CD4-positive, alpha-beta memory T cell (primary cell): Measurements from ENCODE around the gene INCENP. TPM values are rescaled to one million over a fixed set of nuclear protein-coding genes. Genes with fewer than 3 reads are reported as not detected.

ENCODE experiments used
- CTCF ChIA-PET: fragments of 350-600 bp; sonication (Branson Sonifier 250); formaldehyde crosslinking; loops from one replicate; lab custom pipeline; 2021; ENCODE audit warnings: inconsistent platforms; ENCODE audit not compliant: partially characterized antibody; lab: Charles Lee
- POLR2A ChIA-PET: fragments of 350-600 bp; sonication (Branson Sonifier 250); formaldehyde crosslinking; loops from one replicate; lab custom pipeline; 2021; ENCODE audit not compliant: partially characterized antibody; lab: Charles Lee
- DNase-seq, 5 donors: peaks; one replicate each; pipeline versions ENCODE4 v3.0.0 to v3.0.0-alpha.2; 2020 to 2022; ENCODE audit warnings: mixed read lengths in 1 of 5
- H3K27ac ChIP-seq: one replicate; pipeline ENCODE4 v1.7.0; 2013; ENCODE audit warnings: low read depth, low read length
- H3K27me3 ChIP-seq: 2 replicates; pipeline ENCODE4 v1.7.0; 2013; ENCODE audit warnings: mild to moderate bottlenecking, low read length, moderate library complexity; ENCODE audit not compliant: insufficient read depth
- H3K36me3 ChIP-seq: 2 replicates; pipeline ENCODE4 v1.7.0; 2013; ENCODE audit warnings: mild to moderate bottlenecking, low read length, moderate library complexity; ENCODE audit not compliant: insufficient read depth
- H3K4me1 ChIP-seq: 2 replicates; pipeline ENCODE4 v1.7.0; 2013; ENCODE audit warnings: mild to moderate bottlenecking, low read length, moderate library complexity; ENCODE audit not compliant: insufficient read depth
- H3K4me3 ChIP-seq, 2 donors: one replicate each; pipeline ENCODE4 v1.7.0; 2013; ENCODE audit warnings: low read length in 2 of 2, mild to moderate bottlenecking in 1 of 2
- H3K9me3 ChIP-seq, 2 donors: one replicate each; pipeline ENCODE4 v1.7.0; 2013; ENCODE audit warnings: low read length in 2 of 2, control low read depth in 1 of 2; ENCODE audit not compliant: control insufficient read depth in 1 of 2
- H3K27ac Mint-ChIP-seq, 7 donors: one replicate each; pipeline ENCODE4 v1.8.0; 2020 to 2021; ENCODE audit warnings: mixed read lengths in 7 of 7, mild to moderate bottlenecking in 6 of 7, inconsistent platforms in 3 of 7, moderate library complexity in 3 of 7
- H3K27me3 Mint-ChIP-seq, 2 donors: one replicate each; pipeline ENCODE4 v1.8.0; 2020 to 2021; ENCODE audit warnings: mixed read lengths in 2 of 2
- H3K36me3 Mint-ChIP-seq, 2 donors: one replicate each; pipeline ENCODE4 v1.8.0; 2020 to 2021; ENCODE audit warnings: mixed read lengths in 2 of 2, inconsistent platforms in 1 of 2, mild to moderate bottlenecking in 1 of 2
- H3K4me1 Mint-ChIP-seq, 4 donors: one replicate each; pipeline ENCODE4 v1.8.0; 2020 to 2021; ENCODE audit warnings: mixed read lengths in 4 of 4, mild to moderate bottlenecking in 1 of 4
- H3K4me3 Mint-ChIP-seq, 8 donors: one replicate each; pipeline ENCODE4 v1.8.0; 2020 to 2021; ENCODE audit warnings: mixed read lengths in 8 of 8, mild to moderate bottlenecking in 7 of 8, moderate library complexity in 6 of 8, inconsistent platforms in 3 of 8
- H3K9me3 Mint-ChIP-seq, 8 donors: one replicate each; pipeline ENCODE4 v1.8.0; 2020 to 2021; ENCODE audit warnings: mixed read lengths in 8 of 8, mild to moderate bottlenecking in 5 of 8, inconsistent platforms in 3 of 8, moderate library complexity in 1 of 8
- intact Hi-C: fragments of 100-400 bp; cut with micrococcal nuclease; formaldehyde crosslinking; loops from one replicate; pipeline ENCODE4 v1.15.1; 2023
- polyA plus RNA-seq, 2 donors: library from polyadenylated mRNA; unstranded; fragments of 300-500 nt; fragmentation: Illumina TruSeq; gene quantifications; one replicate each; pipeline ENCODE4 v1.2.3, GENCODE V29; 2021
- total RNA-seq, 2 experiments: library from RNA; stranded (reverse); gene quantifications; one replicate each; pipeline ENCODE4 v1.2.3, GENCODE V29; 2021

Gene INCENP
- total and polyA plus RNA-seq, 4 experiments from 2014 or later, result 2.7 to 32.1 (median 28.4) TPM; not detected in 1

GRCh38 chr11:62120431-62120830 lies 3.4 kb upstream of the INCENP start:
- Histone ChIP-seq H3K27ac (no peak overlapping the region), H3K36me3 (no peaks in the 10 kb centered on the region), H3K4me3 (no peak overlapping the region), H3K4me1 (peaks cover 19% of the 10 kb centered on the region), H3K9me3 (no peaks in the 10 kb centered on the region), H3K27me3 (no peaks in the 10 kb centered on the region)
- CTCF ChIA-PET, result interaction anchor here (3.9 kb wide), 1 partner anchor 12 kb away, joined by 22 read pairs; no protein-coding TSS in a partner anchor
- Mint-ChIP-seq H3K9me3 (peaks cover 0 to 12% (median 5%) of the 10 kb centered on the region in 8 donors), H3K27me3 (peaks cover 0 to 2% of the 10 kb centered on the region in 2 donors), H3K27ac (no peak overlapping the region), H3K4me1 (peaks cover 10 to 23% (median 14%) of the 10 kb centered on the region in 4 donors), H3K4me3 (no peak overlapping the region), H3K36me3 (peaks cover 0 to 8% of the 10 kb centered on the region in 2 donors)
- intact Hi-C loops, result loop anchor here (5.0 kb wide), 1 partner anchor 538 kb away; the partner anchor contains the start of gene SYT7
- no peak for DNase-seq
- POLR2A ChIA-PET, result no interaction called here

DNA sequence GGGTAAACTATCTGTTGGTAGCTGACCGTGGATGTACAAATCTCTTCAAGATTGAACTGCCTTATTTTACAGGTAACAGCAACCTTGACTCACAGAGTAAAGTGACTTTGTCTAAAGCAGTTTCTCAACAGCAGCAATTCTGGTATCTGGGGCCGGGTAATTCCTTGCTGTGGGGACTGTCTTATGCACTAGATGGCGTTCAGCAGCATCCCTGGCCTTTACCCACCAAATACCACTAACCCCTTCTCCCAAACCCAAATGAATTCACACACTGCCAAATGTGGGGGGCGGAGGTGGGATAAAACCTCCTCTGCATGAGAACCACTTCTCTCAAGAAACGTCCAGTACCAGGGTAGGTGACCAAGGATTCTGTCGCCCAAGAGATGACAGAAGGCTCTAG lies 1.7 kb upstream of the INCENP start:
- H3K9me3 ChIP-seq, result no peaks in the 10 kb centered on the region
- ChIA-PET CTCF (interaction anchor here (2.8 kb wide), 1 partner anchor 13 kb away, joined by 9 read pairs; no protein-coding TSS in a partner anchor), POLR2A (no interaction called here)
- intact Hi-C loops, result loop anchor here (5.0 kb wide), 1 partner anchor 540 kb away; the partner anchor contains the start of gene SYT7
- Mint-ChIP-seq H3K36me3 (peaks cover 0 to 8% of the 10 kb centered on the region in 2 donors), H3K27me3 (peaks cover 0 to 2% of the 10 kb centered on the region in 2 donors), H3K4me3 (no peak overlapping the region), H3K27ac (no peak overlapping the region), H3K4me1 (peaks cover 13 to 34% (median 23%) of the 10 kb centered on the region in 4 donors), H3K9me3 (peaks cover 0 to 1% (median 0%) of the 10 kb centered on the region in 8 donors)
- DNase-seq, result no peak
- no peak overlapping the region for H3K4me3 ChIP-seq
- no peak overlapping the region for H3K27ac ChIP-seq
- H3K27me3 ChIP-seq, result no peaks in the 10 kb centered on the region
- H3K36me3 ChIP-seq, result no peaks in the 10 kb centered on the region
- H3K4me1 ChIP-seq, result peaks cover 23% of the 10 kb centered on the region

- no peaks in the 10 kb centered on the region for H3K27me3 ChIP-seq
- peaks cover 23% of the 10 kb centered on the region for H3K4me1 ChIP-seq
- Mint-ChIP-seq H3K36me3 (peaks cover 8 to 21% of the 10 kb centered on the region in 2 donors), H3K4me1 (peaks cover 17 to 44% (median 27%) of the 10 kb centered on the region in 4 donors), H3K4me3 (peak overlapping the region; percentile 93 to 98 (median 95)), H3K27me3 (peaks cover 0 to 2% of the 10 kb centered on the region in 2 donors), H3K9me3 (peaks cover 0 to under 1% (median 0%) of the 10 kb centered on the region in 8 donors), H3K27ac (peak overlapping the region; percentile 86 to 95 (median 92))
- peak in 2 of 5 donors; percentile 4 to 10 for DNase-seq
- H3K36me3 ChIP-seq, result peaks cover 2% of the 10 kb centered on the region
- H3K27ac ChIP-seq, result peak overlapping the region; percentile 82
- CTCF ChIA-PET, result interaction anchor here (1.2 to 2.8 kb wide), 3 partner anchors 7 to 43 kb away, joined by 3 to 9 read pairs (median 4); no protein-coding TSS in a partner anchor
- POLR2A ChIA-PET, result interaction anchor here (1.0 to 1.9 kb wide), 3 partner anchors 16 to 309 kb away, joined by 3 to 8 read pairs (median 4); no protein-coding TSS in a partner anchor
- no peaks in the 10 kb centered on the region for H3K9me3 ChIP-seq
- H3K4me3 ChIP-seq, result peak overlapping the region; percentile 88 to 96
- intact Hi-C loops, result loop anchor here (5.0 kb wide), 1 partner anchor 542 kb away; the partner anchor contains the start of gene SYT7
Observed at GRCh38 chr11:62124186-62125113, 639 bp downstream of the INCENP start.

- peak overlapping the region; percentile 43 to 98 (median 95) for H3K4me3 Mint-ChIP-seq
- peaks cover 8 to 26% of the 10 kb centered on the region in 2 donors for H3K36me3 Mint-ChIP-seq
- CTCF ChIA-PET, result no interaction called here
- H3K27ac Mint-ChIP-seq, result peak overlapping the region in 2 of 7 donors; percentile 6 to 86
- Histone ChIP-seq H3K27me3 (no peaks in the 10 kb centered on the region), H3K9me3 (no peaks in the 10 kb centered on the region), H3K4me1 (peaks cover 23% of the 10 kb centered on the region), H3K27ac (no peak overlapping the region), H3K36me3 (peaks cover 11% of the 10 kb centered on the region), H3K4me3 (no peak overlapping the region)
- no peaks in the 10 kb centered on the region for H3K9me3 Mint-ChIP-seq
- POLR2A ChIA-PET, result no interaction called here
- peaks cover 17 to 44% (median 27%) of the 10 kb centered on the region in 4 donors for H3K4me1 Mint-ChIP-seq
- intact Hi-C loops, result no loop called here
- H3K27me3 Mint-ChIP-seq, result peaks cover 0 to 2% of the 10 kb centered on the region in 2 donors
- DNase-seq, result no peak
Observed at GRCh38 chr11:62125316-62125715, 1.5 kb downstream of the INCENP start.

DNA sequence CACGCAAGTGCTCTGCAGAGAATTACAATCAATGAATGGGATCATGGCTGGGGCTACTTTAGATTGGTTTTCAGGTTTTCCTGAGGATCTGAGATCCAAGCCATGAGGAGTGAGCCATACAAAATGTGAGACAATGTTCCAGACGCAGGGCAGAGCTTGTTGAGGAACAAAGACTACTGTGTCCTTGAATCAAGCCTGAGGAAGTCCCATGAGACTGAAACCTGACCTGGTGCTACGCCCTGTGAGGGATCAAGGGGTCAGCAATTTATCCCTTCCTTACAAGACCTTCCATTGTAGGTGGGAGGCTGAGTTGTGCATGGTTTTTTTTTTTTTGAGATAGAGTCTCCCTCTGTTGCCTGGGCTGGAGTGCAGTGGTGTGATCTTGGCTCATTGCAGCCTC lies 2.1 kb downstream of the INCENP start:
- intact Hi-C loops, result no loop called here
- no peaks in the 10 kb centered on the region for H3K9me3 ChIP-seq
- peaks cover 23% of the 10 kb centered on the region for H3K4me1 ChIP-seq
- POLR2A ChIA-PET, result no interaction called here
- Mint-ChIP-seq H3K4me1 (peaks cover 17 to 44% (median 29%) of the 10 kb centered on the region in 4 donors), H3K27ac (peak overlapping the region in 1 of 7 donors; percentile 33), H3K9me3 (no peaks in the 10 kb centered on the region), H3K27me3 (no peaks in the 10 kb centered on the region), H3K36me3 (peaks cover 14 to 31% of the 10 kb centered on the region in 2 donors), H3K4me3 (peak overlapping the region in 6 of 8 donors; percentile 43 to 98 (median 95))
- H3K4me3 ChIP-seq, result no peak overlapping the region
- DNase-seq, result no peak
- CTCF ChIA-PET, result interaction anchor here (0.9 kb wide), 1 partner anchor 18 kb away, joined by 3 read pairs; no protein-coding TSS in a partner anchor
- peaks cover 14% of the 10 kb centered on the region for H3K36me3 ChIP-seq
- no peaks in the 10 kb centered on the region for H3K27me3 ChIP-seq
- H3K27ac ChIP-seq, result no peak overlapping the region

DNA sequence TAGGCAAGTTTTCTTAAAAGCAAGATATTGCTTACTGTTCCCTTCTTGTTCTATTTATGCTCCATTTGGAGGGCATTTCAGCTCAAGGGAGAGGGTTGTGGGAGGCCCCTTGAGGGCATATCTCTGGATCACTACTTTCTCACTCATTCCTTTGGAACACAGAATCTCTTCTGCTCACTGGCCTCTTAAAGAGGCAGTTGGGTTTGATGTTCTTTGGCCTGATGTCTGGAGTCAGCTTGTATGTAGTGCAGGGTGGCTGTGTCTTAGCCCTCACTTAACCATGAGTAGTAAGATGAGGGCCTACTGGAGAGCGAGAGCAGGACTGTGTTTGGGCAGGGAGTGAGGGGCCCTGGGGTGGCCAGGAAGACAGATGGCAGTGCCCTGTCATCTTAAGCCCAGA lies 3.6 kb downstream of the INCENP start:
- Histone ChIP-seq H3K36me3 (peaks cover 15% of the 10 kb centered on the region), H3K27ac (no peak overlapping the region), H3K27me3 (no peaks in the 10 kb centered on the region), H3K4me1 (peaks cover 23% of the 10 kb centered on the region), H3K4me3 (no peak overlapping the region), H3K9me3 (no peaks in the 10 kb centered on the region)
- ChIA-PET POLR2A (no interaction called here), CTCF (interaction anchor here (0.6 kb wide), 1 partner anchor 63 kb away, joined by 3 read pairs; no protein-coding TSS in a partner anchor)
- DNase-seq, result no peak
- intact Hi-C loops, result no loop called here
- Mint-ChIP-seq H3K4me3 (no peak overlapping the region), H3K27ac (no peak overlapping the region), H3K4me1 (peaks cover 24 to 51% (median 37%) of the 10 kb centered on the region in 4 donors), H3K36me3 (peaks cover 24 to 44% of the 10 kb centered on the region in 2 donors), H3K9me3 (no peaks in the 10 kb centered on the region), H3K27me3 (no peaks in the 10 kb centered on the region)
